ES-I3 (cell line): ENCODE data around the gene FLNB.

Source experiments
- H3K36me3 ChIP-seq: 2 replicates; pipeline ENCODE4 v1.6.1; 2013; ENCODE audit warnings: mild to moderate bottlenecking, low read length, control low read depth, moderate library complexity; ENCODE audit not compliant: insufficient read depth
- H3K4me1 ChIP-seq: 2 replicates; pipeline ENCODE4 v1.6.1; 2013; ENCODE audit warnings: mild to moderate bottlenecking, control low read depth, low read length; ENCODE audit not compliant: insufficient read depth
- H3K9ac ChIP-seq: 2 replicates; pipeline ENCODE4 v1.6.1; 2013; ENCODE audit warnings: low read depth, mild to moderate bottlenecking, low read length, moderate library complexity
- H3K9me3 ChIP-seq: 2 replicates; pipeline ENCODE4 v1.6.1; 2013; ENCODE audit warnings: mild to moderate bottlenecking, low read length, moderate library complexity; ENCODE audit not compliant: control insufficient read depth, insufficient read depth

The FLNB gene

DNA sequence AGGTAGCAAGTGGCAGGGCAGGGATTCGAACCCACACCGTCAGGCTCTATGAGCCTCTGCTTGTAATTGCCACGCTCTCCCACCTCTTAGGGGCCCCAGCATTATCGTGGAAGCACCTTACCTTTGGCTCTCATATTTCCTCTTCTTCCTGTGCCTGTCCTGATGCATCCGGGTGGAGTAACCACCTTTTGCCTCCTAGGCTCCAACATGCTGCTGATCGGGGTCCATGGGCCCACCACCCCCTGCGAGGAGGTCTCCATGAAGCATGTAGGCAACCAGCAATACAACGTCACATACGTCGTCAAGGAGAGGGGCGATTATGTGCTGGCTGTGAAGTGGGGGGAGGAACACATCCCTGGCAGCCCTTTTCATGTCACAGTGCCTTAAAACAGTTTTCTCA lies 162.2 kb downstream of the FLNB start:
- peaks cover 16% of the 10 kb centered on the region for H3K36me3 ChIP-seq
- peaks cover 17% of the 10 kb centered on the region; the same call in 1 of the 2 replicates for H3K4me1 ChIP-seq
- no peaks in the 10 kb centered on the region for H3K9me3 ChIP-seq
- no peak overlapping the region for H3K9ac ChIP-seq

GRCh38 chr3:58171126-58171525 lies 162.9 kb downstream of the FLNB start:
- H3K9ac ChIP-seq: no peak overlapping the region
- H3K36me3 ChIP-seq: peaks cover 16% of the 10 kb centered on the region
- peaks cover 23% of the 10 kb centered on the region; the same call in 1 of the 2 replicates for H3K4me1 ChIP-seq
- no peaks in the 10 kb centered on the region for H3K9me3 ChIP-seq

GRCh38 chr3:58173029-58173668 lies 164.9 kb downstream of the FLNB start:
- peaks cover 23% of the 10 kb centered on the region; the same call in 1 of the 2 replicates for H3K4me1 ChIP-seq
- peaks cover 14% of the 10 kb centered on the region for H3K36me3 ChIP-seq
- no peaks in the 10 kb centered on the region for H3K9me3 ChIP-seq
- H3K9ac ChIP-seq: no peak overlapping the region

DNA sequence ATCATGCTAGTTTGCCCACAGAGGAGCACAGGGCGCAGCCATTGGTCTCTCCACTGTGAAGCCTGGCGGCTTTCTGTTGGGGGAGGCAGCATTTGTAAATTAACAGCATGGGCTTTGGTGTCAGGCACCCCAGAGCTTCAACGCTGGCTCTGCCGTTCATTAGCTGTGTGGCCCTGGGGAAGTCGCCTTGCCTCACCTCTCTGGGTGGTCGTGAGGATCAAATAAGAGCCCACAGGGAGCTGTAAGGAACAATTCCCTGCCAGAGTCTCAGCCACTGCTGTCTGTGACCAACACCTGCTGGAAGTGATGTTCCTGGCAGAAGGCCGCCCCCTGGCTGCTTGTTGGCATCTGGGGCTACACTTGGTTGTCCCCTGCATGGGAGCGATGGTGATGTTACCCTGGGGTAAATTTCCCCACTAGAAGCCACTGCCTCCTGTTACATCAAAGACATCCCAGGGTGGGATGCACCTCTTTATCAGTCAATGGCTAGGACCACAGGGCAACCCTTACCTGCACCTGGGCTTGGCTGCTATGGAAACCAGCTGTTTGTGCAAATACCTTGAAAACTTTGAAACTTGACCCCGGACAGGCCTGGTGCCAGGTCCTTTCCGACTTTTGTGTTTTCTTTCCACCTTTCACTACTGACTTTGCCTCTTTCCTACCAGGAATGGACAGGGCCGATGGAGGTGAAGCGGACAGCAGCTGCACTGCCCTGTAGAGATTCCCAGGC lies 165.6 kb downstream of the FLNB start:
- no peak overlapping the region for H3K9ac ChIP-seq

GRCh38 chr3:58175187-58175436 lies 166.9 kb downstream of the FLNB start:
- H3K9ac ChIP-seq: no peak overlapping the region
- H3K36me3 ChIP-seq: 0 out of 2 replicates have a peak, but pooled peaks cover 5% of the 10 kb centered on the region
- no peaks in the 10 kb centered on the region for H3K9me3 ChIP-seq
- peaks cover 23% of the 10 kb centered on the region; the same call in 1 of the 2 replicates for H3K4me1 ChIP-seq

More for the DNA sequence above, 165.6 kb downstream of the FLNB start:
- Histone ChIP-seq H3K36me3 (peaks cover 7% of the 10 kb centered on the region; the same call in 1 of the 2 replicates), H3K9me3 (no peaks in the 10 kb centered on the region), H3K4me1 (peaks cover 23% of the 10 kb centered on the region; the same call in 1 of the 2 replicates)

DNA sequence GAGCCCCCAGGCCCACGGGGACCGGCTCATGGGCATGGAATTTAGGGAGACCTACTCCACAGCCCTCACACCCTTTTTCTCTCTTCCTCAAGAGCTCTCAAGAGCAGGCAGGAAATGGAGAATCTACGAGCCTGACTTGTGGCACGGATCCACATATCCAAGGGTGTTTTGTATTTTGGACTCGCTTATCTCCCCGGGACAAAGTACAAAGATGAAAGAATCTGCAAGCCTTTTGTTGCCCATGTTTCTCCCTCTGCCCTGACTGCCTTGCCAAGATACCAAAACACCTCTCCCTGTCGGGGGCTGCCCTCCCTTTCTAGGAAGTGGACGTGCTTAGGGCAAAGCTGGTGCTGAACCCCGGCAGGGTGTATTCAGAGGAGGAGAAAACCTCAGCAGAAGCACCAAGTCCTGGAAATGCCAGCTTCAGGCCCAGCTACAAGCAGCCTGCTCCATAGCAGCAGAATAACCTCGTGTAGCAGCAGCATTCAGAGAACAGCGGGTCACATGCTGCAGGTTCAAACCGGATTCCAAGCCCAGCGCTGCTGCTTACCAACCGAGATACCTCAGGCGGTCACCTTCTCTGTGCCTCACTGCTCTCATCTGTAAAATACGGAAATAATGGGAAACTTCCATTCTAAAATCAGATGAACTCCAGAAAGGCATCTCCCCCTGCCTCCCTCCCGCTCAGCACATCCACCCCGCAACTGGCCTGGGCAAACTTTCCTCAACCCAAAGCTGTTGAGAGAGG lies 167.4 kb downstream of the FLNB start:
- no peaks in the 10 kb centered on the region for H3K9me3 ChIP-seq
- no peak overlapping the region for H3K9ac ChIP-seq

GRCh38 chr3:58176185-58176530 lies 167.9 kb downstream of the FLNB start:
- H3K36me3 ChIP-seq: no peaks in the 10 kb centered on the region
- H3K9me3 ChIP-seq: no peaks in the 10 kb centered on the region
- H3K4me1 ChIP-seq: peaks cover 23% of the 10 kb centered on the region; the same call in 1 of the 2 replicates
- no peak overlapping the region for H3K9ac ChIP-seq

More for the DNA sequence above, 167.4 kb downstream of the FLNB start:
- Histone ChIP-seq H3K36me3 (0 out of 2 replicates have a peak, but pooled peaks cover 1% of the 10 kb centered on the region), H3K4me1 (peaks cover 23% of the 10 kb centered on the region; the same call in 1 of the 2 replicates)

DNA sequence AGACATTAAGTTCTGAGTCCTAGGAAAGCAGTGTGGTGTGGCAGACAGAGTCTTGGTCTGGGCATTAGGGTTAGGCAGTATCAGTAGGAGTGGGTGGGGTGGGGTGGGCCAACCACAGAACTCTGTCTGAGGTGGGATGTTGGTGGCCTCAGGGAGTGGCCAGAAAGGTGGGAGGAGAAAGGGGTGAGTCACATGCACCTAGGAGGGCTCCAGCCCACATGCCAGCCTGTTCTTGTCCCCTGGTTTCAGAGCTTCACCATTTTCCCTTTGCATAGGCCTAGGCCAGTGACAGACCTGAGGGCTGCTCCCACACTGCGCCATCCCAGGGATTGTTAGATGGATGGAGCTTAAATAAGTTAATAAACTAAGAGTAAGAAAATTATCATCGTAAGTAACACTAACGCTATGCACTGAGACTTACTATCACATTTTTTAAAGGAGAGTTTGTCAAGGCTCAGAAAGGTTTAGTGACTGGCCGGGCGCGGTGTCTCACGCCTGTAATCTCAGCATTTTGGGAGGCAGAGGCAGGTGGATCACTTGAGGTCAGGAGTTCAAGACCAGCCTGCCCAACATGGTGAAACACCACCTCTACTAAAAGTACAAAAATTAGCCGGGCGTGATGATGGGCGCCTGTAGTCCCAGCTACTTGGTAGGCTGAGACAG lies 168.7 kb downstream of the FLNB start:
- H3K9ac ChIP-seq: peak overlapping the region; percentile 58; the same call in 1 of the 2 replicates

DNA sequence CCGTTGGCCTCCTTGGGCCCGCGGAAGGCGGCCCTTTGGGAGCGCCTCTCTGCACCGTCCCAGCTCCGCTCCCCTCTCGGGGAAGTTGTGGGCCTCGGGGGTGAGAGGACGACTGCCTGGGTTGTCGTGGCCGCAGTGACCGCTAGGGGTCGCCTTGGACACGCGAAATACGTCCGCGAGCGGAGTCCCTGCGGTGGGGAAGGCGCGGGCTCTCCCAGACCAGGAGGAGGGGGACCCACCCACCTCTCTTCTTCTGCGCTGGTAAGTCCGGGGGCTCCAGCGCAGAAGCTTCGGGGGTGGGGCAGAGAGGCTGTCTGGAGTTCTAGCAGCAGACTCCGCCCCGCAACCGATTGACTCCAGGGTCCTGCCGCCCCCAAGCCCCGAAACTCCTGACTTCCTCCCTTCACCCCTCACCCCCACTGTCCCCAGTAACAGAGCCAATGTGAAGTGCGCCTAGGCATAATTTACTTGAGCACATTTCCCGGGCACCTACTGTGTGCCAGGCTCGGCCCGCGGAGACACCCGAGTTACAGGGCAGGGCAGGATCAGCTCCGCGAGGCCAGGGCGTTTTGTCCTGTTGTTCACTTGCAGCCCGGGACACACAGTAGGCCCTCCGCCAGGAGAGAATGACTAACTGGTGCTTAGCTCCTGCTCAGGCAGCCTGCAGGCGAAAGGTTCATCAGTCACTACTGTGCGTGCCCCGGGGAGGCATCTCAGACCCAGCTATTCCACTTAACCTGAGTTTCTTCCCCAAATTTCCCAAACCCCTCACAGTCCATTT lies 169.7 kb downstream of the FLNB start:
- H3K4me1 ChIP-seq: peaks cover 23% of the 10 kb centered on the region; the same call in 1 of the 2 replicates
- no peaks in the 10 kb centered on the region for H3K36me3 ChIP-seq
- H3K9me3 ChIP-seq: no peaks in the 10 kb centered on the region
- peak overlapping the region; percentile 58 for H3K9ac ChIP-seq

More for the DNA sequence above, 168.7 kb downstream of the FLNB start:
- no peaks in the 10 kb centered on the region for H3K9me3 ChIP-seq
- H3K4me1 ChIP-seq: peaks cover 23% of the 10 kb centered on the region; the same call in 1 of the 2 replicates
- no peaks in the 10 kb centered on the region for H3K36me3 ChIP-seq

DNA sequence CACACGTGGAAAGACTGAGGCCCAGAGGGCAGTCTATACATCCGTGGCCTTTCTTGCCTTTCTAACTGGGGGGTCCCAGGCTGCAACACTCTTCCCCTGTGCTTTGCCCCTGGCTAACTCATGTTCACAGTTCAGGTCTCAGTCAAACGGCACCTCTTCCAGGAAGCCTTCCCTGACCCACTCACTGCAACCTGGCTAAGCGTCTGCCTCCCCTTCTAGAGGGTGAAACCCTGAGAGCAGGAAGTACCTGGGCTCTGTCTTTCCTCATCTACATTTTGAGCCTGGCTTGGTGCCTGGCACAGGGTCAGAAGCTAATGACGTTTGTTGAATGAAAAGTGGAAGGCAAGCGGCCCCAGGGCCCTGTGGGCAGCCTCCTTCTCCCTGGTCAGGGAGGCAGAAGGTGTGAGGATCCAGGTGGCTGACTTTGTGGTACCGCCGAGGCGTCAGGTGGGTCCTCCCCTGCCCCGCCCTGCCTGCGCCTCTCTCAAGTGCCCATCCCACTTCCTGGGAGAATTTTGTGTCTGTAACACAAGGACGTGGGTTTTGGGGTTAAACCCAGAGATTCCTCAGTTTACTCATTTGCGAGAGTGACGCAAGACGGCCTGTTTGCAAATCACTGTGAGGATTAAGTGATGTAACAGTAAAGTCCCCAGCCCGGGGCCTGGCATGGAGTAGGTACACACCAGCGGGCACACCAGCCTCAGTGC lies 170.5 kb downstream of the FLNB start:
- Histone ChIP-seq H3K36me3 (no peaks in the 10 kb centered on the region; the same call in 1 of the 2 replicates), H3K9ac (peak overlapping the region; percentile 58; the same call in 1 of the 2 replicates), H3K4me1 (peaks cover 19% of the 10 kb centered on the region; the same call in 1 of the 2 replicates), H3K9me3 (no peaks in the 10 kb centered on the region)

- H3K4me1 ChIP-seq: peaks cover 13% of the 10 kb centered on the region; the same call in 1 of the 2 replicates
Observed at GRCh38 chr3:58179235-58180098, 171.2 kb downstream of the FLNB start.

DNA sequence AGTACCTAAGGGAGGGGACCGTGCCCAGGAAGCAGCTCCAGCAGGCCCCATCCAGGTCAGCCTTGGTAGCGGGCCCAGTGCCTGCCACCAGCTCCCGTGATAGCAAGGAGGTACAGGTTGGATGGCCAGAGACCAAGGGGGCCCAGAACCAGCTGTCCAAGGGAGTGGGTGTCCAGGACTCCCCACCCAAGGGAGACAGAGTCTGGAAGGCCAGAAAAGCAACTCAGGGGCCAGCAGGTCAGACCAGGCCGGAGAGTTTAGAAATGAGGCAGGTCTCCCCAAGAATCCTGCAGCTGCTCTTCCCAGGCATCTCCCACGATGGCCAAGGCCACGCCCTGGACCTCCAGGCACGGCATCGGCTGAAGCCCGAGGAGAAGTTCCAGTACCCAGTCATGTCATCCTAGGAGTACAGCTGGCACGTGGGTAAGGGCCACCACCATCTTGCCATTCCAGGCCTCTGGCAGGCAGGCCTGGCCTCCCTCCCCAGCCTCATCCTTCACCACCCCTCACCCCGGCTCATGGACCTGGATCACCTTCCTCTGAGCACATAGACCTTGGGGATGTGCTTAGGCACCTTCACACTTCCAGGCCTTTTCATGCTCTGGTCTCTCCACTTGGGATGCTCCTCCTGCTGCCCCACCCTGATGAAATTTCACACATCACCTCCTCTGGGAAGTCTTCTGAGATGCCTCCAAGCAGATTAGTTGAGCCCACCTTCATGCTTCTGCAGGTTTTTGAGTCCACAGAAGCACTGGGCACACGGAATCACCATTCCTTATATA lies 172.1 kb downstream of the FLNB start:
- peaks cover 7% of the 10 kb centered on the region; the same call in 1 of the 2 replicates for H3K4me1 ChIP-seq
- no peak overlapping the region for H3K9ac ChIP-seq

More at GRCh38 chr3:58179235-58180098, 171.2 kb downstream of the FLNB start:
- Histone ChIP-seq H3K9ac (no peak overlapping the region), H3K9me3 (no peaks in the 10 kb centered on the region), H3K36me3 (no peaks in the 10 kb centered on the region; the same call in 1 of the 2 replicates)

More for the DNA sequence above, 172.1 kb downstream of the FLNB start:
- Histone ChIP-seq H3K9me3 (no peaks in the 10 kb centered on the region), H3K36me3 (no peaks in the 10 kb centered on the region; the same call in 1 of the 2 replicates)
